NCI-H1048 (cell line): Measurements from ENCODE around the gene ZNF665.
A peak's percentile ranks its signal among the peaks of the same experiment; 100 is the strongest.
"Not testable (repeated sequence)": the region's sequence is repeated elsewhere in the genome, so short reads cannot be mapped to it uniquely, and the experiment has no call there.

Experiments used
- DNase-seq: peaks from one replicate; lab custom pipeline; 2025; lab: John Stamatoyannopoulos, UW

ZNF665 gene

GRCh38 chr19:53157626-53158025, 35.5 kb downstream of the ZNF665 start:
- DNase-seq, result no peak

- DNase-seq, result no peak
Measured at GRCh38 chr19:53156850-53157249, 36.3 kb downstream of the ZNF665 start.

GRCh38 chr19:53147645-53148044, 45.5 kb downstream of the ZNF665 start:
- no peak for DNase-seq

GRCh38 chr19:53140351-53140750, 52.8 kb downstream of the ZNF665 start:
- no peak for DNase-seq

GRCh38 chr19:53136432-53136831, 56.7 kb downstream of the ZNF665 start:
- no peak for DNase-seq

GRCh38 chr19:53132141-53132991, 60.8 kb downstream of the ZNF665 start, which contains the start of gene ZNF415:
Gene ZNF415 (minus strand): TSS chr19:53132910. CDS start chr19:53122676, 10,234 bp downstream.
- peak; percentile 75 for DNase-seq

- no peak for DNase-seq
Measured at GRCh38 chr19:53131727-53132126, 61.4 kb downstream of the ZNF665 start.

GRCh38 chr19:53131085-53131590, 62.0 kb downstream of the ZNF665 start:
- DNase-seq, result no peak

GRCh38 chr19:53130506-53130905, 62.7 kb downstream of the ZNF665 start:
- DNase-seq, result no peak

GRCh38 chr19:53126733-53127526, 66.2 kb downstream of the ZNF665 start:
- DNase-seq, result not testable (repeated sequence)

GRCh38 chr19:53123400-53123799, 69.8 kb downstream of the ZNF665 start:
- no peak for DNase-seq
